Common myeloid progenitor, CD34-positive (primary cell): Measurements from ENCODE around the gene FRY.
A peak's percentile ranks its signal among the peaks of the same experiment; 100 is the strongest.

Experiments
- CTCF ChIA-PET: fragments of 350-600 bp; sonication (Branson Sonifier 250); formaldehyde crosslinking; loops from one replicate; lab custom pipeline; 2021; ENCODE audit warnings: antibody characterized with exemption; lab: Charles Lee
- POLR2A ChIA-PET: fragments of 350-600 bp; sonication (Branson Sonifier 250); formaldehyde crosslinking; loops from one replicate; lab custom pipeline; 2021; ENCODE audit warnings: antibody characterized with exemption; lab: Charles Lee
- DNase-seq, 3 donors: peaks; one replicate each; pipeline versions ENCODE4 v3.0.0 to v3.0.0-alpha.2; 2013
- H3K27ac ChIP-seq, 2 experiments: 1 replicate in 1 of 2; 2 replicates in 1 of 2; pipeline ENCODE4 v1.7.0; 2013; ENCODE audit warnings: inconsistent platforms in 2 of 2, low read length in 2 of 2, mild to moderate bottlenecking in 2 of 2, low read depth in 1 of 2, moderate library complexity in 1 of 2; ENCODE audit not compliant: severe bottlenecking in 2 of 2, insufficient read depth in 1 of 2, poor library complexity in 1 of 2
- H3K27me3 ChIP-seq, 5 experiments: replicated peaks in 2 of 5; 1 replicate in 3 of 5; 2 replicates in 2 of 5; pipeline versions ENCODE4 v1.6.1 to v1.7.0; 2013; ENCODE audit warnings: low read length in 4 of 5, mild to moderate bottlenecking in 2 of 5, moderate library complexity in 2 of 5, inconsistent platforms in 1 of 5; ENCODE audit not compliant: insufficient read depth in 5 of 5, control insufficient read depth in 4 of 5
- H3K36me3 ChIP-seq, 4 experiments: 1 replicate in 2 of 4; 2 replicates in 2 of 4; pipeline versions ENCODE4 v1.6.1 to v1.7.0; 2013; ENCODE audit warnings: low read length in 3 of 4, control low read depth in 1 of 4, mild to moderate bottlenecking in 1 of 4; ENCODE audit not compliant: control insufficient read depth in 4 of 4, insufficient read depth in 4 of 4
- H3K4me1 ChIP-seq, 4 experiments: 1 replicate in 3 of 4; 2 replicates in 1 of 4; pipeline versions ENCODE4 v1.6.1 to v1.7.1; 2013; ENCODE audit warnings: low read length in 3 of 4, mild to moderate bottlenecking in 3 of 4, control low read depth in 1 of 4, inconsistent platforms in 1 of 4, moderate library complexity in 1 of 4; ENCODE audit not compliant: control insufficient read depth in 4 of 4, insufficient read depth in 4 of 4; ENCODE audit errors: control extremely low read depth in 1 of 4
- H3K4me3 ChIP-seq, 7 experiments: 1 replicate in 4 of 7; 2 replicates in 3 of 7; pipeline versions ENCODE4 v1.5.1 to v1.7.0; 2013; ENCODE audit warnings: mild to moderate bottlenecking in 7 of 7, low read length in 6 of 7, moderate library complexity in 6 of 7, inconsistent platforms in 2 of 7, low read depth in 2 of 7, control low read depth in 1 of 7; ENCODE audit not compliant: insufficient read depth in 4 of 7, control insufficient read depth in 1 of 7; ENCODE audit errors: extremely low read depth in 1 of 7
- H3K9me3 ChIP-seq, 5 experiments: 1 replicate in 4 of 5; 2 replicates in 1 of 5; pipeline versions ENCODE4 v1.6.1 to v1.7.1; 2013; ENCODE audit warnings: low read length in 4 of 5, mild to moderate bottlenecking in 2 of 5, inconsistent platforms in 1 of 5, low read depth in 1 of 5, moderate library complexity in 1 of 5; ENCODE audit not compliant: control insufficient read depth in 4 of 5, insufficient read depth in 2 of 5; ENCODE audit errors: control extremely low read depth in 1 of 5
- WGBS: methylation state at CpG from one replicate; pipeline ENCODE4 v1.1.5; 2013; ENCODE audit not compliant: insufficient coverage; 5-methylcytosine and 5-hydroxymethylcytosine counted together

FRY gene

DNA sequence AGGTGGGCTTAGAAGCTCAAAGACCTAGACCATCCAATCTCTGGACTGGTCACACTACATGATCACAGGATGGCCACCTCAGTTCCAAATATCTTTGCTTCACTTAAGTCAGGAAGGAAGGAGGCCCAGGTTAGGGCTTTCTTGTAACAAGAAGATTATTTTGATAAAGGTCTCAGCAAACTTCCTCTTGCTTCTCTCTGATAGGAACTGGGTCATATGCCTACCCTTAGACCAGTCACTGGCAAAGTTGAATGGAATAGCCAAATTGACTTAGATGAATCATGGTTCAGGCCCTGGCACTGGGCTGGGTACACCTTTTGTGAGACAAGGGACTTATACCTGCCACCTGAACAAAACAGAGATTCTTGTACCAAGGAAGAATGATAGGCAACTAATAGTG, 11.0 kb downstream of the FRY start:
- Histone ChIP-seq H3K4me1 (peaks cover 13 to 65% (median 29%) of the 10 kb centered on the region in 4 experiments), H3K9me3 (no peaks in the 10 kb centered on the region), H3K4me3 (peak overlapping the region in 4 of 7 experiments; percentile 11 to 48 (median 18)), H3K27me3 (no peaks in the 10 kb centered on the region), H3K27ac (peak overlapping the region in 1 of 2 experiments; percentile 23), H3K36me3 (peaks cover 0 to 8% (median 2%) of the 10 kb centered on the region in 4 experiments)
- DNase-seq, result peak in 2 of 3 donors; percentile 51 to 69
- ChIA-PET CTCF (interaction anchor here (1.1 to 3.5 kb wide), 3 partner anchors 11 to 65 kb away, joined by 3 to 12 read pairs (median 10); partner anchors contain the start of gene FRY), POLR2A (no interaction called here)

- WGBS, result no CpG with 5 or more reads among the region's 1 CpG
- no peak overlapping the region for H3K4me3 ChIP-seq
- ChIA-PET CTCF (no interaction called here), POLR2A (no interaction called here)
- no peaks in the 10 kb centered on the region for H3K9me3 ChIP-seq
- H3K36me3 ChIP-seq, result peaks cover 0 to 8% (median 0%) of the 10 kb centered on the region in 4 experiments
- H3K27me3 ChIP-seq, result no peaks in the 10 kb centered on the region
- peaks cover 21 to 68% (median 39%) of the 10 kb centered on the region in 4 experiments for H3K4me1 ChIP-seq
- H3K27ac ChIP-seq, result no peak overlapping the region
- DNase-seq, result no peak
Observed at GRCh38 chr13:32044446-32044845, 12.9 kb downstream of the FRY start.

- peak overlapping the region in 1 of 2 experiments; percentile 84 for H3K27ac ChIP-seq
- H3K4me1 ChIP-seq, result peaks cover 21 to 59% (median 39%) of the 10 kb centered on the region in 4 experiments
- H3K27me3 ChIP-seq, result no peaks in the 10 kb centered on the region
- peaks cover 0 to 8% (median 0%) of the 10 kb centered on the region in 4 experiments for H3K36me3 ChIP-seq
- POLR2A ChIA-PET, result no interaction called here
- CTCF ChIA-PET, result interaction anchor here (0.7 to 3.2 kb wide), 7 partner anchors 10 to 83 kb away, joined by 3 to 18 read pairs (median 4); no protein-coding TSS in a partner anchor
- 90% methylated on average over 2 of the region's 3 CpGs for WGBS
- no peaks in the 10 kb centered on the region for H3K9me3 ChIP-seq
- H3K4me3 ChIP-seq, result no peak overlapping the region
- no peak for DNase-seq
Observed at GRCh38 chr13:32045537-32045936, 14.0 kb downstream of the FRY start.

DNA sequence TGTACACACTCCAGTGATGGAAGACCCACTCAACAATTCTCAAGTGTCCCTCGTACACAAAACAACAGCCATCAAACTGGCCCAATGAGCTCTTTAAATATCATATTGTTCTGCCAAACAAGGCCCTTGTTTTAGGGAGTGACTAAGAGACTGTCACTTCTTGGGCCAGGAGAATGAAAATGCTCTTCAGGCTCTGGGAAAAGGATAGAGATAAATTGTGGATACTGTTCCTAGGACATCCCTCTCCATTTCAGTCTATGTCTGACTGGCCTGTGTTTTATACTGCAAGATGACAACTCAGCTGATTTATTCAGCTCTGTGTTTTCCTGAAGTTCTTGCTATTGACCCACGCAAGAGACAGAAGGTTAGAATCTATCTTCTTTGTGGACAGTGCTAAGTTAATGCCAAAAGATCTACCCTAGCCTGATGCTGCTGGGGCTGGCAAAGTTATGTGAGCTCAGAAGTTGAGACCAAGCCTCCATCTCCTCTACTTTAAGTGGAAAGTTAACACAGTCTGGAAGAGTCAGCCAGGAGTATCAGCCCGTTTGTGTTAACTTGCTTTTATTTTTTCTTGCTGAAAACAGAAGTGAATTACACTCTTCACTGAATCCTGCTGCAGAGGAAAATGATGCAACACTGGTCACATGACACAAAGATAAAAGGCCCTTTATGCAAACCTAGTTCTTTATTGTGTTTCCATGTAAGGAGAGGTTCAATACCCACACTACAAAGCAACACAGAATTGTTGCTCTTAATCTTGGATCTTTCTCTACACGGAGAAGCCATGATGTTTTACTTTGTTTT, 14.6 kb downstream of the FRY start:
- no peaks in the 10 kb centered on the region for H3K9me3 ChIP-seq
- H3K27ac ChIP-seq, result peak overlapping the region; percentile 46 to 84
- H3K36me3 ChIP-seq, result peaks cover 0 to 8% (median 0%) of the 10 kb centered on the region in 4 experiments
- POLR2A ChIA-PET, result no interaction called here
- WGBS, result 10% methylated on average over 1 of the region's 4 CpGs
- peaks cover 21 to 56% (median 39%) of the 10 kb centered on the region in 4 experiments for H3K4me1 ChIP-seq
- CTCF ChIA-PET, result interaction anchor here (0.7 to 3.2 kb wide), 9 partner anchors 8 to 83 kb away, joined by 3 to 18 read pairs (median 4); no protein-coding TSS in a partner anchor
- peak overlapping the region in 4 of 7 experiments; percentile 15 to 50 (median 28) for H3K4me3 ChIP-seq
- H3K27me3 ChIP-seq, result no peaks in the 10 kb centered on the region
- DNase-seq, result peak; percentile 62 to 85 (median 77)

DNA sequence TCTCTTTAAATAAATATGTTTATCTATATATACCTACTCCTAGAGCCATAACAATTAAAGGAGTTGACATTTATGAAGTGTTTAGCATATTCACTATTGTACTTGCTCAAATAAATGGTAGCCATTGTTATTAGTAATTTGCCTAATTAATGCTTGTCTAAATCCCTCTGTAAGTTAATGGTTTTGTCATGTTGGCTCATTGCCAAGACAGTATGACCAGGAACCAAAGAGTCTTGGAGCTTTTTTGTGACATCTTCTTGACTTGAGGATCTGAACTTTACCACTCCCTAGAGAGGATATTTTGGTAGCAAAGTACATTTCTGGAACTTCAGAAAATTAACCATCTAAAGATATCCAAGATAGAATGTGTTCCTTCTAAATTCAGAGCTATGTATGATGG, 15.5 kb downstream of the FRY start:
- Histone ChIP-seq H3K9me3 (no peaks in the 10 kb centered on the region), H3K27ac (peak overlapping the region in 1 of 2 experiments; percentile 9), H3K36me3 (peaks cover 0 to 8% (median 0%) of the 10 kb centered on the region in 4 experiments), H3K27me3 (no peaks in the 10 kb centered on the region), H3K4me3 (no peak overlapping the region), H3K4me1 (peaks cover 21 to 50% (median 37%) of the 10 kb centered on the region in 4 experiments)
- ChIA-PET CTCF (interaction anchor here (1.0 to 3.2 kb wide), 4 partner anchors 8 to 16 kb away, joined by 3 to 18 read pairs (median 6); no protein-coding TSS in a partner anchor), POLR2A (no interaction called here)
- peak in 1 of 3 donors; percentile 31 for DNase-seq

GRCh38 chr13:32047793-32048192, 16.2 kb downstream of the FRY start:
- ChIA-PET POLR2A (no interaction called here), CTCF (interaction anchor here (0.8 to 3.2 kb wide), 2 partner anchors 14 to 87 kb away, joined by 3 to 18 read pairs; no protein-coding TSS in a partner anchor)

DNA sequence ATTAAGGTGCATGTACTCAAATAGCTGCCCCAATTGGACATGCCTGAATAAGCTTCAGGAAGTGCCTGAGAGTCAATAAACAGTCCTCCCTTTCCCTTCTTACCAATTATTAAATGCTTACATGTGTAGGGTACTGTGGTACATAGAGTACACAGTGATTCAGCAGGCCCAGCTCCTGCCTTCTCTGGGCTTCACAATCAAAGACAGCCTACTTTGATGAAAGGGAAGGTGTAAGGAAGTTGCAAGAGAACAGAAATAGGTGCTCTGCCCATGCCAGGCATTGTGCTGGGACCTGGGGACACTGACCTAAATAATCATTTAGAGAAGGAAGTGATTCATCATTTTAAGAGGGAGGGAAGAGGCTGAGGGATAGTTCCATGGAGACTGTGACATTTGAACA, 17.2 kb downstream of the FRY start:
- ChIA-PET CTCF (no interaction called here), POLR2A (interaction anchor here (0.6 kb wide), 1 partner anchor 15 kb away, joined by 4 read pairs; no protein-coding TSS in a partner anchor)
- peaks cover 18 to 37% (median 27%) of the 10 kb centered on the region in 4 experiments for H3K4me1 ChIP-seq

More at GRCh38 chr13:32047793-32048192, 16.2 kb downstream of the FRY start:
- no CpG with 5 or more reads among the region's 5 CpGs for WGBS
- DNase-seq, result peak in 1 of 3 donors; percentile 39
- no peak overlapping the region for H3K4me3 ChIP-seq
- no peaks in the 10 kb centered on the region for H3K9me3 ChIP-seq
- peaks cover 0 to 8% (median 0%) of the 10 kb centered on the region in 4 experiments for H3K36me3 ChIP-seq
- no peak overlapping the region for H3K27ac ChIP-seq
- no peaks in the 10 kb centered on the region for H3K27me3 ChIP-seq
- H3K4me1 ChIP-seq, result peaks cover 18 to 43% (median 30%) of the 10 kb centered on the region in 4 experiments

More for the DNA sequence above, 17.2 kb downstream of the FRY start:
- Histone ChIP-seq H3K4me3 (no peak overlapping the region), H3K27me3 (no peaks in the 10 kb centered on the region), H3K27ac (no peak overlapping the region), H3K9me3 (no peaks in the 10 kb centered on the region), H3K36me3 (peaks cover 0 to 8% (median 0%) of the 10 kb centered on the region in 4 experiments)
- DNase-seq, result peak in 1 of 3 donors; percentile 39
